Stimulated activated naive CD8-positive, alpha-beta T cell treated with anti-CD3 and anti-CD28 coated beads, Interleukin-15, Interleukin-2, amounts not matched to agents 100 U/mL and 50 U/mL, for 24 hours (primary cell): ENCODE results near the gene TREML2.

ENCODE experiments used
- ATAC-seq: fragments of 150-1000 bp; cut with Tn5 transposase; one replicate; pipeline ENCODE4 v1.10.0; 2021
- DNase-seq: peaks from one replicate; pipeline ENCODE4 v3.0.0; 2021

TREML2 gene

GRCh38 chr6:41177287-41177686 is 23.7 kb downstream of the TREML2 start:
- no peak for ATAC-seq

GRCh38 chr6:41176189-41176588 is 24.8 kb downstream of the TREML2 start:
- DNase-seq (no peak), ATAC-seq (no peak)

More at GRCh38 chr6:41177287-41177686, 23.7 kb downstream of the TREML2 start:
- no peak for DNase-seq

GRCh38 chr6:41175084-41175483 is 25.9 kb downstream of the TREML2 start:
- DNase-seq (no peak), ATAC-seq (no peak)

- DNase-seq = no peak
- ATAC-seq = no peak
Observed at GRCh38 chr6:41174610-41175009, 26.3 kb downstream of the TREML2 start.

GRCh38 chr6:41171908-41172307 is 29.0 kb downstream of the TREML2 start:
- DNase-seq = no peak
- no peak for ATAC-seq

GRCh38 chr6:41170547-41171160 is 30.3 kb downstream of the TREML2 start:
- DNase-seq = no peak
- ATAC-seq = no peak

GRCh38 chr6:41167173-41167963 is 33.6 kb downstream of the TREML2 start:
- DNase-seq (no peak), ATAC-seq (no peak)

GRCh38 chr6:41164551-41165120 is 36.3 kb downstream of the TREML2 start:
- DNase-seq (no peak), ATAC-seq (no peak)

GRCh38 chr6:41163419-41163717 is 37.6 kb downstream of the TREML2 start:
- DNase-seq = no peak
- ATAC-seq = no peak

- DNase-seq = no peak
- no peak for ATAC-seq
Observed at GRCh38 chr6:41162687-41163418, 38.1 kb downstream of the TREML2 start, which contains the start of gene TREM2. Gene TREM2, minus strand, starts transcription at chr6:41163116. Its CDS starts 34 bp downstream, at chr6:41163082.

GRCh38 chr6:41161851-41162552 is 38.9 kb downstream of the TREML2 start:
- ATAC-seq (no peak), DNase-seq (no peak)

- no peak for ATAC-seq
- DNase-seq = no peak
Observed at GRCh38 chr6:41161380-41161779, 39.6 kb downstream of the TREML2 start.

GRCh38 chr6:41160933-41161332 is 40.0 kb downstream of the TREML2 start:
- DNase-seq = no peak
- no peak for ATAC-seq

- ATAC-seq (no peak), DNase-seq (no peak)
Observed at GRCh38 chr6:41159415-41160082, 41.4 kb downstream of the TREML2 start.

- ATAC-seq (no peak), DNase-seq (no peak)
Observed at GRCh38 chr6:41157323-41157722, 43.6 kb downstream of the TREML2 start.

GRCh38 chr6:41156771-41157170 is 44.2 kb downstream of the TREML2 start:
- no peak for ATAC-seq
- DNase-seq = no peak

- DNase-seq (no peak), ATAC-seq (no peak)
Observed at GRCh38 chr6:41156001-41156400, 44.9 kb downstream of the TREML2 start.

GRCh38 chr6:41155132-41155805 is 45.7 kb downstream of the TREML2 start:
- ATAC-seq (no peak), DNase-seq (no peak)

- DNase-seq (no peak), ATAC-seq (no peak)
Observed at GRCh38 chr6:41153992-41154625, 46.8 kb downstream of the TREML2 start, which contains the start of gene TREML1. Gene TREML1, minus strand, starts transcription at chr6:41154347. Its CDS starts 59 bp downstream, at chr6:41154288.

- ATAC-seq (no peak), DNase-seq (no peak)
Observed at GRCh38 chr6:41153451-41153850, 47.5 kb downstream of the TREML2 start.
